Measurements from ENCODE around the gene C10orf53. TPM values are rescaled to one million over a fixed set of nuclear protein-coding genes. Genes with fewer than 3 reads are reported as not detected.

Gene C10orf53
- total and polyA plus RNA-seq, 2 of the 4 experiments (the other 2 are of a cell fraction): not detected

DNA sequence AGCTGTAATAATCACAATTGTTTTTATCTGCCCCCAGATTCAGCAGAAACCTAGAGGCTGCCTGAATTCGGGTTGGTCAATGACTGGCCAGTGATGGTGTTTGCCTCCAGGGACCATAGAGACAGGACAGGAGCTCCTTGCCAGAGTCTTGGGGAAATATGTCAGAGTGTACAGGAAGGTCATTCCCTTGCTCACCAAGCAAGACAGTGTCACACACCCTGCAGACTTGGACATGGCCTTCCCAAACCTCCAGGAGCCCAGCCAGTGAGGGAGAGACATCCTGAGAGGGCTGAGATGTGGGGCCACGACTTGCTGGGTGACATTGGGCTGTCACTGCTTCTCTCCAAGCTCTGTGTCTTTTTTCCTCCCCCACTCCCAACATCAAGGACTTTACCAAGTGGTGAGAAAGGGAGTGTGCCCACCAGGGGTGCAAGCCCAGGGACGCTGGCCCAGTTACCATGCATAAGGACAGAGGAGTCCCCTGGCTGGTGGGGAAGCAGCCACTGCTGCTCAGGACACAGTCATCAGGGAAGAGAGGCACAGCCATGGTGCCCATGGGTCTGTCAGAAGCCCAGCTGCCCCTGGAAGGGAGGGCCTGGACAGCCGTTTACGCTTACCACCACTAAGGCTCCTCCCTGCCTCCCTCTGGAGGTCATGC, 25.3 kb upstream of the C10orf53 start:
- no peak overlapping the region for H2BK5ac ChIP-seq (ENCODE audit: low read depth, low read length, poor library complexity, severe bottlenecking)
- no peaks in the 10 kb centered on the region for H4K20me1 ChIP-seq (ENCODE audit: insufficient read depth, low read length)
- ATAC-seq (ENCODE audit: low read depth) (no peak), DNase-seq (no peak)
- H3K9ac ChIP-seq (ENCODE audit: low read depth, low read length): no peak overlapping the region
- in situ Hi-C loops (cut with MboI; ENCODE audit: low sequenced_read_pairs): no loop called here
- no peak overlapping the region for H4K5ac ChIP-seq (ENCODE audit: low read depth, low read length)
- H3K27me3 ChIP-seq (ENCODE audit: control insufficient read depth, insufficient read depth, low read length): peaks cover 8% of the 10 kb centered on the region
- no peak overlapping the region for H3K4me3 ChIP-seq (ENCODE audit: insufficient read depth, low read depth, low read length)
- no peak overlapping the region for H3K56ac ChIP-seq (ENCODE audit: extremely low read depth, insufficient read depth, low read length)
- no peak overlapping the region for H2BK15ac ChIP-seq (ENCODE audit: low read depth, low read length)
- no peak overlapping the region for H3K23ac ChIP-seq (ENCODE audit: low read depth, low read length)
- no peaks in the 10 kb centered on the region for H3K79me1 ChIP-seq (ENCODE audit: low read depth in 1 of 2, low read length in 2 of 2)
- TF ChIP-seq, protein P1, sequence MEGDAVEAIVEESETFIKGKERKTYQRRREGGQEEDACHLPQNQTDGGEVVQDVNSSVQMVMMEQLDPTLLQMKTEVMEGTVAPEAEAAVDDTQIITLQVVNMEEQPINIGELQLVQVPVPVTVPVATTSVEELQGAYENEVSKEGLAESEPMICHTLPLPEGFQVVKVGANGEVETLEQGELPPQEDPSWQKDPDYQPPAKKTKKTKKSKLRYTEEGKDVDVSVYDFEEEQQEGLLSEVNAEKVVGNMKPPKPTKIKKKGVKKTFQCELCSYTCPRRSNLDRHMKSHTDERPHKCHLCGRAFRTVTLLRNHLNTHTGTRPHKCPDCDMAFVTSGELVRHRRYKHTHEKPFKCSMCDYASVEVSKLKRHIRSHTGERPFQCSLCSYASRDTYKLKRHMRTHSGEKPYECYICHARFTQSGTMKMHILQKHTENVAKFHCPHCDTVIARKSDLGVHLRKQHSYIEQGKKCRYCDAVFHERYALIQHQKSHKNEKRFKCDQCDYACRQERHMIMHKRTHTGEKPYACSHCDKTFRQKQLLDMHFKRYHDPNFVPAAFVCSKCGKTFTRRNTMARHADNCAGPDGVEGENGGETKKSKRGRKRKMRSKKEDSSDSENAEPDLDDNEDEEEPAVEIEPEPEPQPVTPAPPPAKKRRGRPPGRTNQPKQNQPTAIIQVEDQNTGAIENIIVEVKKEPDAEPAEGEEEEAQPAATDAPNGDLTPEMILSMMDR (conservative IDR thresholded peaks at IDR 0.05; ENCODE audit: low read depth, low read length): no peak
- TF ChIP-seq, protein P2, sequence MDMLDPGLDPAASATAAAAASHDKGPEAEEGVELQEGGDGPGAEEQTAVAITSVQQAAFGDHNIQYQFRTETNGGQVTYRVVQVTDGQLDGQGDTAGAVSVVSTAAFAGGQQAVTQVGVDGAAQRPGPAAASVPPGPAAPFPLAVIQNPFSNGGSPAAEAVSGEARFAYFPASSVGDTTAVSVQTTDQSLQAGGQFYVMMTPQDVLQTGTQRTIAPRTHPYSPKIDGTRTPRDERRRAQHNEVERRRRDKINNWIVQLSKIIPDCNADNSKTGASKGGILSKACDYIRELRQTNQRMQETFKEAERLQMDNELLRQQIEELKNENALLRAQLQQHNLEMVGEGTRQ (IDR thresholded peaks at IDR 0.05; ENCODE audit: low read depth, low read length): no peak
- no peak for TF ChIP-seq RFX5 (IDR thresholded peaks at IDR 0.05; ENCODE audit: low read depth, low read length)
- TF ChIP-seq, protein P3, sequence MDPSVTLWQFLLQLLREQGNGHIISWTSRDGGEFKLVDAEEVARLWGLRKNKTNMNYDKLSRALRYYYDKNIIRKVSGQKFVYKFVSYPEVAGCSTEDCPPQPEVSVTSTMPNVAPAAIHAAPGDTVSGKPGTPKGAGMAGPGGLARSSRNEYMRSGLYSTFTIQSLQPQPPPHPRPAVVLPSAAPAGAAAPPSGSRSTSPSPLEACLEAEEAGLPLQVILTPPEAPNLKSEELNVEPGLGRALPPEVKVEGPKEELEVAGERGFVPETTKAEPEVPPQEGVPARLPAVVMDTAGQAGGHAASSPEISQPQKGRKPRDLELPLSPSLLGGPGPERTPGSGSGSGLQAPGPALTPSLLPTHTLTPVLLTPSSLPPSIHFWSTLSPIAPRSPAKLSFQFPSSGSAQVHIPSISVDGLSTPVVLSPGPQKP (IDR thresholded peaks at IDR 0.05; ENCODE audit: borderline replicate concordance, low read depth, low read length): no peak
- no peak for TF ChIP-seq RAD21 (IDR thresholded peaks at IDR 0.05; ENCODE audit: low read length)
- no peak for TF ChIP-seq CEBPB (IDR thresholded peaks at IDR 0.05; ENCODE audit: low read depth, low read length)
- no peak for TF ChIP-seq CHD1 (IDR thresholded peaks at IDR 0.05; ENCODE audit: low read depth, low read length)
- no peak for TF ChIP-seq MAFK (IDR thresholded peaks at IDR 0.05; ENCODE audit: low read depth, low read length)
- no peak for TF ChIP-seq NFE2L2 (IDR thresholded peaks at IDR 0.05; ENCODE audit: low read depth, low read length)
- WGBS, 2 experiments (ENCODE audit: extremely low coverage in 2 of 2, insufficient read length in 1 of 2): no CpG with 5 or more reads among the region's 5 CpGs
- H3K18ac ChIP-seq (ENCODE audit: low read depth, low read length): no peak overlapping the region
- no peak overlapping the region for H2BK20ac ChIP-seq (ENCODE audit: low read depth, low read length)
- H3K4me2 ChIP-seq (ENCODE audit: low read depth, low read length): no peak overlapping the region
- POLR2A ChIA-PET (ENCODE audit: unreplicated experiment): no interaction called here
- no peak overlapping the region for H2BK120ac ChIP-seq (ENCODE audit: low read depth, low read length)
- H2AK5ac ChIP-seq (ENCODE audit: low read depth, low read length): no peak overlapping the region
- H2AFZ ChIP-seq (replicated peaks; ENCODE audit: low read length, poor library complexity): peak overlapping the region; percentile 43
- H4K8ac ChIP-seq (ENCODE audit: low read depth in 2 of 2, low read length in 2 of 2): no peak overlapping the region
- H3K9me3 ChIP-seq (ENCODE audit: control insufficient read depth, insufficient read depth, low read length): no peaks in the 10 kb centered on the region
- H3K27ac ChIP-seq (ENCODE audit: insufficient read depth, low read length): no peak overlapping the region
- H3K14ac ChIP-seq (replicated peaks; ENCODE audit: low read depth, low read length): no peak overlapping the region
- intact Hi-C loops (cut with micrococcal nuclease): no loop called here
- dilution Hi-C loops (cut with HindIII; ENCODE audit: low sequenced_read_pairs, unreplicated experiment): no loop called here
- H3K36me3 ChIP-seq (ENCODE audit: control insufficient read depth, insufficient read depth, low read length): no peaks in the 10 kb centered on the region
- CTCF ChIA-PET: no interaction called here
- H3K4me1 ChIP-seq (ENCODE audit: control insufficient read depth, insufficient read depth, low read length): no peaks in the 10 kb centered on the region
- H3K4ac ChIP-seq (ENCODE audit: low read depth, low read length): no peak overlapping the region
- BruUV-seq (replicated peaks): no TSS peak
- H4K91ac ChIP-seq (ENCODE audit: insufficient read depth, low read depth, low read length): no peak overlapping the region
- H2AK9ac ChIP-seq (replicated peaks; ENCODE audit: low read depth, low read length, poor library complexity): no peak overlapping the region
- H3K9me1 ChIP-seq (ENCODE audit: insufficient read depth, low read length): no peaks in the 10 kb centered on the region

Measured in IMR-90 (cell line).